ENCODE results near the gene CACNA1F. TPM values are rescaled to one million over a fixed set of nuclear protein-coding genes. Genes with fewer than 3 reads are reported as not detected.

Gene CACNA1F
- total RNA-seq, 1 donor from 2014 or later = 1.4 TPM

DNA sequence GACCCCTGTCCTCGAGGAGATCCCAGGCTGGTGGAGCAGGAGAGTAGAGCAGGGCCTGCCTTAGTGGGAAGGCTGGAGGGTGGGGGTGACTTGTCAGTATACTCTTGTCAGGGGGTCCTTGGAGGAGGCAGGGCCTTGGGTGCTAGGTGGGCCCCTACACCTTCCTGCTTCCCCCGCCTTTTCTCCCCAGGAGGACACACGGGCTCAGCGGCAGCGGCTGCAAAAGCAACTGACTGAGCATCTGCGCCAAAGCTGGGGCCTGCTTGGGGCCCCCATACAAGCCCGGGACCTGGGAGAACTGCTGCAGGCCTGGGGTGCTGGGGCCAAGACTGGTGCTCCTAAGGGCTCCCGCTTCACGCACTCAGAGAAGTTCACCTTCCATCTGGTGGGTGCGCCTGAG is 13.4 kb upstream of the CACNA1F start:
- Histone ChIP-seq H3K27ac (no peak overlapping the region), H3K4me1 (no peaks in the 10 kb centered on the region), H3K36me3 (peaks cover 13% of the 10 kb centered on the region), H3K27me3 (no peaks in the 10 kb centered on the region), H3K4me3 (no peak overlapping the region), H3K9me3 (no peaks in the 10 kb centered on the region)
- no peak for DNase-seq
- ATAC-seq = no peak
- TF ChIP-seq, protein P1, sequence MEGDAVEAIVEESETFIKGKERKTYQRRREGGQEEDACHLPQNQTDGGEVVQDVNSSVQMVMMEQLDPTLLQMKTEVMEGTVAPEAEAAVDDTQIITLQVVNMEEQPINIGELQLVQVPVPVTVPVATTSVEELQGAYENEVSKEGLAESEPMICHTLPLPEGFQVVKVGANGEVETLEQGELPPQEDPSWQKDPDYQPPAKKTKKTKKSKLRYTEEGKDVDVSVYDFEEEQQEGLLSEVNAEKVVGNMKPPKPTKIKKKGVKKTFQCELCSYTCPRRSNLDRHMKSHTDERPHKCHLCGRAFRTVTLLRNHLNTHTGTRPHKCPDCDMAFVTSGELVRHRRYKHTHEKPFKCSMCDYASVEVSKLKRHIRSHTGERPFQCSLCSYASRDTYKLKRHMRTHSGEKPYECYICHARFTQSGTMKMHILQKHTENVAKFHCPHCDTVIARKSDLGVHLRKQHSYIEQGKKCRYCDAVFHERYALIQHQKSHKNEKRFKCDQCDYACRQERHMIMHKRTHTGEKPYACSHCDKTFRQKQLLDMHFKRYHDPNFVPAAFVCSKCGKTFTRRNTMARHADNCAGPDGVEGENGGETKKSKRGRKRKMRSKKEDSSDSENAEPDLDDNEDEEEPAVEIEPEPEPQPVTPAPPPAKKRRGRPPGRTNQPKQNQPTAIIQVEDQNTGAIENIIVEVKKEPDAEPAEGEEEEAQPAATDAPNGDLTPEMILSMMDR (IDR thresholded peaks at IDR 0.05) = no peak
- intact Hi-C loops (cut with DNase I) = no loop called here

DNA sequence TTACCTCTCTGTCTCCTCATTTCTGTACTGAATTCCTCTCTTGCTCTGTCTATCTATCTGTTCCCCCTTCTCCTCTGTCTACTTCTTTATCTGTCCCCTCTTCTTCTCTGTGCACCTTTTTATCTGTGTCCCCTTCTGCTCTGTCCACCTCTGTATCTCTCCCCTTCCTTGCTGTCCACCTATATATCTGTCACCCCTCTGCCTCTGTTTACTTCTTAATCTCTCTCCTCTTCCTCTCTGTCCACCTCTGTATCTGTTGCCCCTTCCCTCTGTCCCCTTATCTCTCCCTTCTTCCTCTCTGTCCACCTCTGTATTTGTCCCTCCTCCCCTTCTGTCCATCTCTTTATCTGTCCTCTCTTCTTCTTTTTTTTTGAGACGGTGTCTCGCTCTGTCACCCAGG is 11.1 kb upstream of the CACNA1F start:
- intact Hi-C loops (cut with DNase I) = no loop called here
- H3K4me3 ChIP-seq = no peak overlapping the region
- H3K27me3 ChIP-seq = no peaks in the 10 kb centered on the region
- no peak overlapping the region for H3K27ac ChIP-seq
- peaks cover 13% of the 10 kb centered on the region for H3K36me3 ChIP-seq
- ATAC-seq (no peak), DNase-seq (no peak)
- H3K4me1 ChIP-seq = no peaks in the 10 kb centered on the region
- TF ChIP-seq, protein P1 (IDR thresholded peaks at IDR 0.05) = no peak
- no peaks in the 10 kb centered on the region for H3K9me3 ChIP-seq

DNA sequence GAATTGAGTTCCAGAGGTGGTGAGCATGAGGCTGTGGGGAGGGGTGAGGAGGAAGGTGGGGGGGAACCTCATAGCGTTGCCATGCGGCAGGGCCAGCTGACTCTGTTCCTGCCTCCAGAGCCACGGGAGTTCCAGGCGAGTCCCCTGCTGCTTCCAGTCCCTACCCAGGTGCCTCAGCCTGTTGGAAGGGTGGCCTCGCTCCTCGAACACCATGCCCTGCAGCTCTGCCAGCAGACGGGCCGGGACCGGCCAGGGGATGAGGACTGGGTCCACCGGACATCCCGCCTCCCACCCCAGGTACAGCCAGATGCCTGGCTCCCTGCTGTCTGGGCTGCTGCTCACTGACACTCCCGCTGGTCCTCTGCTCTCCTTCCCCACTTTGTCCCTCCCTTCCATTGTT is 10.0 kb upstream of the CACNA1F start:
- Histone ChIP-seq H3K27me3 (no peaks in the 10 kb centered on the region), H3K4me3 (no peak overlapping the region), H3K27ac (no peak overlapping the region), H3K4me1 (no peaks in the 10 kb centered on the region), H3K9me3 (no peaks in the 10 kb centered on the region), H3K36me3 (peaks cover 13% of the 10 kb centered on the region)
- intact Hi-C loops (cut with DNase I) = no loop called here
- ATAC-seq = no peak
- DNase-seq = no peak
- TF ChIP-seq, protein P1 (IDR thresholded peaks at IDR 0.05) = no peak

DNA sequence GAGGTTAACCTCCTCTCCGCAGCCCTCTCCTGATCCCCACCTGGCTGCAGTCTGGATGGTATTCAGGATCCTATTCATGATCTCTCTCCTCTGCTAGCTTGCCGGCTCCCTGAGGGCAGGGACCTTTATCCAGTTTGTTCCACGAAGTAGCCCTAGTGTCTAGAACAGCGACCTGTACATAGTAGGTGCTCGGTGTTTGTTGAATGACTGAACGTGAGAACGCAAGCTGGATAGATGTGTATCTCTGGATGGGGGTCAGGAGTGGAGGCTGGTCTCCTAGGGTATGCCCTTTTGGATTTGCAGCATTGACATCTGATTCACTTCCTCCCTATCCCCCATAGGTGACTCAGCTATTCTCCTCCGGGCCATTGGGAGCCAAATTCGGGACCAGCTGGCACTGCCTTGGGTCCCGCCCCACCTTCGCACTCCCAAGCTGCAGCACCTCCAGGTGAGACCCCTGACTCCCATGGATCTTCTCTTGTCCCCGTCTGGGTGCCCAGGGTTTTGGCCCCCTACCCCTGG is 9.5 kb upstream of the CACNA1F start:
- TF ChIP-seq, protein P1 (IDR thresholded peaks at IDR 0.05) = no peak
- Histone ChIP-seq H3K9me3 (no peaks in the 10 kb centered on the region), H3K27ac (no peak overlapping the region), H3K27me3 (no peaks in the 10 kb centered on the region), H3K4me3 (no peak overlapping the region), H3K4me1 (no peaks in the 10 kb centered on the region), H3K36me3 (peaks cover 13% of the 10 kb centered on the region)
- ATAC-seq = no peak
- DNase-seq = no peak
- intact Hi-C loops (cut with DNase I) = no loop called here

DNA sequence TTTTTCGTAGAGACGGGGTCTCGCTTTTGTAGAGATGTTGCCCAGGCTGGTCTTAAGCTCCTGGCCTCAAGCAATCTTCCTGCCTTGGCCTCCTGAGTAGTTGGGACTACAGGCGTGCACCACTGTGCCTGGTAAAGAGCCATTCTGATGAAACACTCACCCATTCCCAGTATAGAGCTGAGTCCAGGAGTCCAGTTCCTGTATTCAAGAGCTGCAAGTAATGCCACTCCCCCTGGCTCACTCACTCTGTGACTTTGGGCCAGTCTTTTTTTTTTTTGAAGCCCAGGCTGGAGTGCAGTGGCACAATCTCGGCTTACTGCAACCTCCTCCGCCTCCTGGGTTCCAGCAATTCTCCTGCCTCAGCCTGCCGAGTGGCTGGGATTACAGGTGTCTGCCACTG is 5.6 kb upstream of the CACNA1F start:
- Histone ChIP-seq H3K9me3 (no peaks in the 10 kb centered on the region), H3K27me3 (no peaks in the 10 kb centered on the region), H3K4me1 (no peaks in the 10 kb centered on the region), H3K36me3 (peaks cover 7% of the 10 kb centered on the region), H3K27ac (no peak overlapping the region), H3K4me3 (no peak overlapping the region)
- TF ChIP-seq, protein P1 (IDR thresholded peaks at IDR 0.05) = no peak
- no peak for DNase-seq
- no peak for ATAC-seq
- intact Hi-C loops (cut with DNase I) = no loop called here

DNA sequence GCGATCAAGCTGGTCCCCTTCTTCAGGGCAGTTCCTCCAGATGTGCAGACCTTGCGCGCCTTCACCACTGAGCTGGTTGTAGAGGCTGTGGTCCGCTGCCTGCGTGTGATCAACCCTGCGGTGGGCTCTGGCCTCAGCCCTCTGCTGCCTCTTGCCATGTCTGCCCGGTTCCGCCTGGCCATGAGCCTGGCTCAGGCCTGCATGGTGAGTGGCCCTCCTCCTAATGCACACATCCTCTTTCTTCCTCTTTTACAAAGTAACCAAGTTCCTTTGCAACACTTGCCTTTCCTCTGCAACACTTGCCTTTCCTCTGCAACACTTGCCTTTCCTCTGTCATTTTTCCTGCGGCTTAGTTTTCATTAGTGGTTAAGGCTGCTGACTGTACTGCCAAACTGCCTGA is 3.9 kb upstream of the CACNA1F start:
- TF ChIP-seq, protein P1 (IDR thresholded peaks at IDR 0.05) = no peak
- intact Hi-C loops (cut with DNase I) = no loop called here
- Histone ChIP-seq H3K27me3 (no peaks in the 10 kb centered on the region), H3K27ac (no peak overlapping the region), H3K4me1 (no peaks in the 10 kb centered on the region), H3K4me3 (no peak overlapping the region), H3K9me3 (no peaks in the 10 kb centered on the region), H3K36me3 (no peaks in the 10 kb centered on the region)
- DNase-seq = peak; percentile 67
- ATAC-seq = peak; percentile 76

Data from upper lobe of right lung (tissue), 1 donor.